Mammary epithelial cell (primary cell): ENCODE measurements around the gene PAK4.

Experiments used
- EZH2 ChIP-seq: IDR thresholded peaks from 2 replicates; pipeline ENCODE4 v1.6.1; 2012; ENCODE audit warnings: low read length, inconsistent platforms, borderline replicate concordance
- TF ChIP-seq, protein P1 (sequence below), 2 donors: IDR thresholded peaks in 1 of 2; conservative IDR thresholded peaks in 1 of 2; 2 replicates each; pipeline ENCODE4 v1.5.1; 2011 to 2012; ENCODE audit warnings: inconsistent platforms in 2 of 2, low read length in 2 of 2, mild to moderate bottlenecking in 2 of 2, control low read depth in 1 of 2, low read depth in 1 of 2; ENCODE audit not compliant: insufficient read depth in 1 of 2; ENCODE audit errors: extremely low read depth in 1 of 2

DNA sequence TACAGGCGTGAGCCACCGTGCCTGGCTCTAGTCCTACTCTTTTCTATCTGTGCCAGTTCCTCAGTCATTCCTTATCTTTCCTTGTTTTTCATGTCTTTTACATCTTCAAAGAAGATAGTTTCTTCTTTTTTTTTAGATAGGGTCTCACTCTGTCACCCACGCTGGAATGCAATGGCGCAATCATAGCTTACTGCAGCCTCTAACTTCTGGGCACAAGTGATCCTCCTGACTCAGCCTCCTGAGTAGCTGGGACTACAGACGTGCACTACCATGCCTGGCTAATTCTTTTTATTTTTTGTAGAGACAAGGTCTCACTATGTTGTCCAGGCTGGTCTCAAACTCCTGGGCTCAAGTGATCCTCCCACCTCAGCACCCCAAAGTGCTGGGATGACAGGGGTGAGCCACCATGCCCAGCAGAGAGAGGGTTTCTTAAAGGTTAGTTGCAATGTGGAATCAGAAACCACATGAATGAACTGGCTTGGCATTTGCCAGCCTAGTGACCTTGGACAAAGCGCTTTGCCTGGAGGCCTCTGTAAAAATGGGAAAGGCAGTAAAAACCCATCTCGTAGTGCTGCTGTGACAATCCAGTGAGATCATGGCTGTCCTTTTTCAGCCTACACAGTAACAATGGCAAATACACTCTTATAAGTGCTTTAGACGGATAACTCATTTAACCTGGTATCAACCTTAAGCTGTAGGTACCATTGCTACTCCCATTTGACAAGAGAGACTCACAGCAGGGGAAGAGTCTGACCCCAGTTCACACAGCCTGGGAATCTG, 37.5 kb upstream of the PAK4 start:
- no peak for TF ChIP-seq EZH2
- TF ChIP-seq, protein P1, sequence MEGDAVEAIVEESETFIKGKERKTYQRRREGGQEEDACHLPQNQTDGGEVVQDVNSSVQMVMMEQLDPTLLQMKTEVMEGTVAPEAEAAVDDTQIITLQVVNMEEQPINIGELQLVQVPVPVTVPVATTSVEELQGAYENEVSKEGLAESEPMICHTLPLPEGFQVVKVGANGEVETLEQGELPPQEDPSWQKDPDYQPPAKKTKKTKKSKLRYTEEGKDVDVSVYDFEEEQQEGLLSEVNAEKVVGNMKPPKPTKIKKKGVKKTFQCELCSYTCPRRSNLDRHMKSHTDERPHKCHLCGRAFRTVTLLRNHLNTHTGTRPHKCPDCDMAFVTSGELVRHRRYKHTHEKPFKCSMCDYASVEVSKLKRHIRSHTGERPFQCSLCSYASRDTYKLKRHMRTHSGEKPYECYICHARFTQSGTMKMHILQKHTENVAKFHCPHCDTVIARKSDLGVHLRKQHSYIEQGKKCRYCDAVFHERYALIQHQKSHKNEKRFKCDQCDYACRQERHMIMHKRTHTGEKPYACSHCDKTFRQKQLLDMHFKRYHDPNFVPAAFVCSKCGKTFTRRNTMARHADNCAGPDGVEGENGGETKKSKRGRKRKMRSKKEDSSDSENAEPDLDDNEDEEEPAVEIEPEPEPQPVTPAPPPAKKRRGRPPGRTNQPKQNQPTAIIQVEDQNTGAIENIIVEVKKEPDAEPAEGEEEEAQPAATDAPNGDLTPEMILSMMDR (conservative IDR thresholded peaks at IDR 0.05 in 1 of 2, IDR thresholded peaks at IDR 0.05 in 1 of 2; ENCODE audit: extremely low read depth in 1 of 2, insufficient read depth in 1 of 2, low read depth in 1 of 2, low read length in 2 of 2) = no peak
